ENCODE data around the gene TPK1.

DNA sequence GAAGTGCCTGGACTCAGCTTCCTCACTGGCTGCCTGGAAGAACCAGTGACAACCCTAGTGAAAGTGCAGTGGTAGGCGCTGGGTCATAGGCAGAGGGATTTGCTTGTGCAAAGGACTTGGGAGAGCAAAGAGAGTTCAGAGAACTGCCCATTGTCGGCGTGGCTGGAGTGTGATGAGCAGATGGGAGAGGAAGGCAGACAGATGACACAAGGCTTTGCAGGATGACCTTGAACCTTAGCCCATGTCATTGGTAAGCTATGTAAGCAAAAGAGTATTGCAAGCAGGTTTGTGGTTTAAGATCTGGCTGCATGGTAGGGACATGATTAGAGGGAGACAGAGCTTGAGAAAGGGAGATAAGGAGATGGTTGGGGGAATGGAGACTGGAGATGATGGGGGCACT, 397.1 kb downstream of the TPK1 start:
- TF ChIP-seq POLR2A (IDR thresholded peaks at IDR 0.05; ENCODE audit: extremely low read depth, insufficient read length), result no peak
- TF ChIP-seq, protein P1, sequence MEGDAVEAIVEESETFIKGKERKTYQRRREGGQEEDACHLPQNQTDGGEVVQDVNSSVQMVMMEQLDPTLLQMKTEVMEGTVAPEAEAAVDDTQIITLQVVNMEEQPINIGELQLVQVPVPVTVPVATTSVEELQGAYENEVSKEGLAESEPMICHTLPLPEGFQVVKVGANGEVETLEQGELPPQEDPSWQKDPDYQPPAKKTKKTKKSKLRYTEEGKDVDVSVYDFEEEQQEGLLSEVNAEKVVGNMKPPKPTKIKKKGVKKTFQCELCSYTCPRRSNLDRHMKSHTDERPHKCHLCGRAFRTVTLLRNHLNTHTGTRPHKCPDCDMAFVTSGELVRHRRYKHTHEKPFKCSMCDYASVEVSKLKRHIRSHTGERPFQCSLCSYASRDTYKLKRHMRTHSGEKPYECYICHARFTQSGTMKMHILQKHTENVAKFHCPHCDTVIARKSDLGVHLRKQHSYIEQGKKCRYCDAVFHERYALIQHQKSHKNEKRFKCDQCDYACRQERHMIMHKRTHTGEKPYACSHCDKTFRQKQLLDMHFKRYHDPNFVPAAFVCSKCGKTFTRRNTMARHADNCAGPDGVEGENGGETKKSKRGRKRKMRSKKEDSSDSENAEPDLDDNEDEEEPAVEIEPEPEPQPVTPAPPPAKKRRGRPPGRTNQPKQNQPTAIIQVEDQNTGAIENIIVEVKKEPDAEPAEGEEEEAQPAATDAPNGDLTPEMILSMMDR (IDR thresholded peaks at IDR 0.05; ENCODE audit: low read depth, low read length), result no peak
- TF ChIP-seq, protein P2, sequence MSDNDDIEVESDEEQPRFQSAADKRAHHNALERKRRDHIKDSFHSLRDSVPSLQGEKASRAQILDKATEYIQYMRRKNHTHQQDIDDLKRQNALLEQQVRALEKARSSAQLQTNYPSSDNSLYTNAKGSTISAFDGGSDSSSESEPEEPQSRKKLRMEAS (IDR thresholded peaks at IDR 0.05; ENCODE audit: low read depth, low read length), result no peak

Data from NB4 (cell line).